22Rv1 (cell line): ENCODE data around the gene PABPN1.

ENCODE experiments used
- ZFX ChIP-seq: fragments of 450-650 bp; IDR thresholded peaks from 2 replicates; pipeline ENCODE4 v1.6.1; 2017; ENCODE audit warnings: antibody characterized with exemption, borderline replicate concordance
- TF ChIP-seq, protein P1 (sequence below): fragments of 450-650 bp; IDR thresholded peaks from 2 replicates; pipeline ENCODE4 v1.5.1; 2017; ENCODE audit warnings: mild to moderate bottlenecking

DNA sequence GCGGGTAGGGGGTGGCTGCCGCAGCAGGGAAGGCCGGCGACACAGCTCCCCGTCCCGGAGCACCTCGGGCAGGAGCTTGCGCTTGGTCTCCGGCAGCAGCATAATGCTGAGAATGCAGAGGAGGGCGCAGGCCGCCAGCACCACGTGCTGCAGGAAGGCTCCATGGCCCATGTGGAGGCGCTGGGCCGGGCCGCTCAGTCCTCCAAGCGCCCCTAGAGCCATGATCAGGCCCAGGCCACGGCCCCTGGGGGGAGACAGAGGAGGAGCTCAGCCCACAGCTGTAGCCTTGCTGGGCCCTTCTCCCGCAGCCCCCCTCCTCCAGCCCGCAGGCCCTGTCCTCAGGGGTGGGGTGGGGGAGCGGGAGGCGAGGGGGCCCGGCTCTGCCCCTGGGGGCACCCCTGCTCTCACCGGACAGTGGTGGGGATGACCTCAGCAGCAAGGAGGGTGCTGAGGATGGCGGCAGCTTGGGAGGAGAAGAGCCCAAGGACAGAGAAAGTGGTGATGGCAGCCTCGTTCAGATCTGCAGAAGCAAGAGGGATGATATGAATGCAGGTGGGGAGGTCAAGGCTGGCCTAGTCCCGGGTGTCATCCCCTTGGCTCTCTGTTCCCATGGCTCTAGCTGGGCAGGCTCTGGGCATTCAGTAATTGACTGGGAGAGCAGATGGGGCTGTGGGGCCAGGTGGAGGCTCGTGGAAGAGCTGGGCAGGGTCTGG is 25.6 kb downstream of the PABPN1 start:
- TF ChIP-seq, protein P1, sequence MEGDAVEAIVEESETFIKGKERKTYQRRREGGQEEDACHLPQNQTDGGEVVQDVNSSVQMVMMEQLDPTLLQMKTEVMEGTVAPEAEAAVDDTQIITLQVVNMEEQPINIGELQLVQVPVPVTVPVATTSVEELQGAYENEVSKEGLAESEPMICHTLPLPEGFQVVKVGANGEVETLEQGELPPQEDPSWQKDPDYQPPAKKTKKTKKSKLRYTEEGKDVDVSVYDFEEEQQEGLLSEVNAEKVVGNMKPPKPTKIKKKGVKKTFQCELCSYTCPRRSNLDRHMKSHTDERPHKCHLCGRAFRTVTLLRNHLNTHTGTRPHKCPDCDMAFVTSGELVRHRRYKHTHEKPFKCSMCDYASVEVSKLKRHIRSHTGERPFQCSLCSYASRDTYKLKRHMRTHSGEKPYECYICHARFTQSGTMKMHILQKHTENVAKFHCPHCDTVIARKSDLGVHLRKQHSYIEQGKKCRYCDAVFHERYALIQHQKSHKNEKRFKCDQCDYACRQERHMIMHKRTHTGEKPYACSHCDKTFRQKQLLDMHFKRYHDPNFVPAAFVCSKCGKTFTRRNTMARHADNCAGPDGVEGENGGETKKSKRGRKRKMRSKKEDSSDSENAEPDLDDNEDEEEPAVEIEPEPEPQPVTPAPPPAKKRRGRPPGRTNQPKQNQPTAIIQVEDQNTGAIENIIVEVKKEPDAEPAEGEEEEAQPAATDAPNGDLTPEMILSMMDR = no peak
- no peak for TF ChIP-seq ZFX
